Spleen (tissue), 7 donors: ENCODE data around the gene RAET1L.

Experiments used
- CTCF ChIP-seq, 11 experiments: fragments of 200-600 bp in 7 of 11; fragments of 450-650 bp in 4 of 11; sonication (generic) in 4 of 11; IDR thresholded peaks in 8 of 11; conservative IDR thresholded peaks in 3 of 11; 1 replicate in 7 of 11; 2 replicates in 4 of 11; pipeline versions ENCODE4 v1.4.0 to v1.8.0; 2016 to 2021; ENCODE audit warnings: antibody characterized with exemption in 11 of 11, inconsistent platforms in 4 of 11, mild to moderate bottlenecking in 1 of 11
- POLR2A ChIP-seq, 3 donors: fragments of 450-650 bp; IDR thresholded peaks; one replicate each; pipeline ENCODE4 v1.5.1; 2017; ENCODE audit warnings: antibody characterized with exemption in 3 of 3, mild to moderate bottlenecking in 1 of 3
- POLR2AphosphoS5 ChIP-seq, 3 donors: sonication (generic); formaldehyde crosslinking; IDR thresholded peaks; one replicate each; pipeline ENCODE4 v1.5.1; 2017; ENCODE audit warnings: antibody characterized with exemption in 3 of 3
- donor health status: DM: no; HTN: no; CAD: no; lungs with moderate emphysema.
- donor health status: DM: no; HTN: no; CAD: no.
- donor health status: DM: no; HTN: no; CAD: no.

- TF ChIP-seq POLR2A (IDR thresholded peaks at IDR 0.05) (no peak), CTCF (IDR thresholded peaks at IDR 0.05 in 8 of 11, conservative IDR thresholded peaks at IDR 0.05 in 3 of 11) (no peak), POLR2AphosphoS5 (IDR thresholded peaks at IDR 0.05) (no peak)
These were observed 18.4 kb upstream of the RAET1L start for GRCh38 chr6:150043501-150044412.
